ENCODE measurements around the gene NCKAP5L.
"Not testable (repeated sequence)": the region's sequence is repeated elsewhere in the genome, so short reads cannot be mapped to it uniquely, and the experiment has no call there.

Gene NCKAP5L

GRCh38 chr12:49865782-49866135 is 37.5 kb upstream of the NCKAP5L start:
- in situ Hi-C loops (cut with MboI; ENCODE audit: low pct_unique_long_range_greater_than_20kb, low sequenced_read_pairs): no loop called here
- no peak for DNase-seq

DNA sequence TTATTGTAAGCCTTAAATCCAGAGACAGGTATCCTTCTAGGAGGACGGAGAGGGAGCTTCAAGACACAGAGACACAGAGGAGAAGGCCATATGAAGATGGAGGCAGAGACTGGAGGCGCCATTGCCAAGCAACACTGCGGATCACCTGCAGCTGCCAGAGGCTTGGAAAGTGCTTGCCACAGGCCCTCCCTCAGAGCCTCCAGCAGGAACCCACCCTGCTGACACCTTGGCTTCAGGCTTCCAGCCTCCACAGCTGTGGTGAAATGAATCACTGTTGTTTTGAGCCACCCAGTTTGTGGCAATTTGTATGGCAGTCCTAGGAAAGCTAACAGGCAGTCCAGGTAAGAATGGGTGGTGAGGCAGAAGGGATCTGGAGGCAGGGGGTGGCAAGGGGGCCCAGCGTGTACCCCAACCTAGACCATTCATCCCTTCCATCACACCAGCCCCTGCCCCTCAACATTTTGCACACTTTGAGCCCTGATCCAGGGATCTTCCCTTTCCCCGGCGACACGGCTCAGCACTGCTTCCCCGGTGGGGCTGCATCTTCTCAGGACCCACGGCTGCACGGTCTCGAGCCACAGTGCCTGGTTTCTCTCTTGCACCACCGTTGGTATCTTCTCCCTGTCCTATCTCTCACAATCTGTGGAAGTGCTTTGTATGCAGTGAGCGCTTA is 37.0 kb upstream of the NCKAP5L start:
- no peak for DNase-seq
- in situ Hi-C loops (cut with MboI; ENCODE audit: low pct_unique_long_range_greater_than_20kb, low sequenced_read_pairs): no loop called here

- DNase-seq: no peak
- in situ Hi-C loops (cut with MboI; ENCODE audit: low pct_unique_long_range_greater_than_20kb, low sequenced_read_pairs): no loop called here
Observed at GRCh38 chr12:49864798-49865090, 36.5 kb upstream of the NCKAP5L start.

DNA sequence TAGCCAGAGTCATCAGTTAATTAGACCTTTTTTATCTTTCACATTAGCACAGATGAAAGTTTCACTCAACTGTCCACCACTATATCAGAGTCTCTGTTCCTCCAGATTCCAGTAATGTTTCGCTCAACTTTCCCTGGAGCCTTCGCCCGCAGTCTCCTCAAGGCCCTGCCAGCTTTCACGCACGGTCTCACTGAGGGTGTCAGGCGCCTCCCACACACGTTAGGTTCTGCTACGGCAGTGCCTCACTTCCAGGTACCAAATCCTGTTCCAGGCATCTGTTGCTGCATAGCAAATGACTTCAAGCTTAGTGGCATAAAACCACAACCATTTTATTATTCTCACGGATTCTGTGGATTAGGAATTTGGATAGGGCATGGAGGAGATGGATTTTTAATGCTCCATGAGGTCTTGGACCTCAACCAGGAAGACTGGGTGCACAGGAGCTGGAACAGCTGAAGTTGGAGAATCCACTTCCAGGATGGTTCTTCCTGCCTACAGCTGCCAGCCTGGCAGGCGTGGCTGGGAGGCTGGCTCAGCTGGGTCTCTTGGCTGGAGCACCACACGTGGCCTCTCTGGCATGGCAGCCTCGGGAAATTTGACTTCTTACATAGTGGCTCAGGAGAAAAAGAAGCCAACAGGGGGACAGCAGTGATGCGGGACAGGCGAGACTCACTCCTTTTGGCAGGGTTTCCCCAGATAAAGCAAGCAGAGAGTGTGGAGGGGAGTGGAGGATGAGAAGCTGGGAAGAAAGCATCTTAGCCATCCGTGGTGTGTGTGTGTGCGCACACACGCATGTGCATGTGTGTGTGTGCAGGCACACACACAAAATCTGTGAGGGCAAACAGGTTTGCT is 36.0 kb upstream of the NCKAP5L start:
- in situ Hi-C loops (cut with MboI; ENCODE audit: low pct_unique_long_range_greater_than_20kb, low sequenced_read_pairs): no loop called here

DNA sequence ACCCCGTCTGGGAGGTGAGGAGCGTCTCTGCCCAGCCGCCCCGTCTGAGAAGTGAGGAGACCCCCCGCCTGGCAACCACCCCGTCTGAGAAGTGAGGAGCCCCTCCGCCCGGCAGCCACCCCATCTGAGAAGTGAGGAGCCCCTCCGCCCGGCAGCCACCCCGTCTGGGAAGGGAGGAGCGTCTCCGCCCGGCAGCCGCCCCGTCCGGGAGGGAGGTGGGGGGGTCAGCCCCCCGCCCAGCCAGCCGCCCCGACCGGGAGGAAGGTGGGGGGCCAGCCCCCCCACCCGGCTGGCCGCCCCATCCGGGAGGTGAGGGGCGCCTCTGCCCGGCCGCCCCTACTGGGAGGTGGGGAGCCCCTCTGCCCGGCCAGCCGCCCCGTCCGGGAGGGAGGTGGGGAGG is 32.7 kb upstream of the NCKAP5L start:
- in situ Hi-C loops (cut with MboI; ENCODE audit: low pct_unique_long_range_greater_than_20kb, low sequenced_read_pairs); DNase-seq: not testable (repeated sequence)

More for the DNA sequence above, 36.0 kb upstream of the NCKAP5L start:
- DNase-seq: no peak

DNA sequence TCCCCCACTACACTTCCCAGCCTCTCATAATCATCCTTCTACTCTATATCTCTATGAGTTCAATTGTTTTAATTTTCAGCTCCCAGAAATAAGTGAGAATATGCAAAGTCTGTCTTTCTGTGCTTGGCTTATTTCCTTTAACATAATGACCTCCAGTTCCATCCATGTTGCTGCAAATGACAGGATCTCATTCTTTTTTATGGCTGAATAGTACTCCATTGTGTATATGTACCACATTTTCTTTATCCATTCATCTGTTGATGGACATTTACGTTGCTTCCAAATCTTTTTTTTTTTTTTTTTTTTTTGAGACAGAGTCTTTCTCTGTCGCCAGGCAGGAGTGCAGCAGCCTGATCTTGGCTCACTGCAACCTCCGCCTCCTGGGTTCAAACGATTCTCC is 27.7 kb upstream of the NCKAP5L start:
- in situ Hi-C loops (cut with MboI; ENCODE audit: low pct_unique_long_range_greater_than_20kb, low sequenced_read_pairs): not testable (repeated sequence)

DNA sequence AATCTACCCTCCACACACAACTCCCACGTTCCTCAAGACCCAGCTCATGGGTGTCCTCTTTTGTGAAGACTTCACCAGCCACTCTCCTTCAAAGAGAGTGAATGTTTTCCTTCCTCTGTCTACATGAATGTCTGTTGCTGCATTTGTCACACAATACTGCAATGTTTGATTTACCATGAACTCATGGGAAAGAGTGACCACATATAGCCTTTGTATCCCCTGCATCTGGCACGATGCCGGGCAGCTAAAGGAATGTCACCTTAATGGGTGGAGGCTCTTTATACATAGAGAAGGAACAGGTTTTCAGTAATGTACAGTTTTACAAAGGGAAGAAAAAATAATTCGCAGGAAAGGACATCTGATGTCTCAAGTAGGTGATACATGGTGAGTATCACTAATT is 26.8 kb upstream of the NCKAP5L start:
- no peak for DNase-seq
- in situ Hi-C loops (cut with MboI; ENCODE audit: low pct_unique_long_range_greater_than_20kb, low sequenced_read_pairs): no loop called here

More for the DNA sequence above, 27.7 kb upstream of the NCKAP5L start:
- not testable (repeated sequence) for DNase-seq

GRCh38 chr12:49853671-49854070 is 25.5 kb upstream of the NCKAP5L start:
- in situ Hi-C loops (cut with MboI; ENCODE audit: low pct_unique_long_range_greater_than_20kb, low sequenced_read_pairs): no loop called here
- no peak for DNase-seq

DNA sequence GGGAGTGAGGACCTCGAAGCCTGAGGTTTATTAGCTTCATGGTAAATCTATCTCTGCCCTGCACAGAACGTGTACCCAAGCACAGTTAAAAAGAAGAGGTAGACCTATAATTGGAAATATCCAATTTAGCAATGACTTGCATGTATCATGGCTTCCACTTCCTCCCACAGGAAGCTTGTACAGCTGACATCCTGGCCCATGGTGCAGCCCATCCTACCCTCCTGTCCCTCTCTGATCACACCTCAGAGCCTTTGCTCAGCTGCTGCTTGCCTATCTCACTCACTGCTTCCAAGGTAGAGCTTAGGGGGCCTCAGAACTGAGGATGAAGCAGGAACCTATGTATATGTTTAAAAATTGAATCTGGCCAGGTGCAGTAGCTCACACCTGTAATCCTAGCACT is 18.9 kb upstream of the NCKAP5L start:
- in situ Hi-C loops (cut with MboI; ENCODE audit: low pct_unique_long_range_greater_than_20kb, low sequenced_read_pairs): no loop called here
- no peak for DNase-seq

- in situ Hi-C loops (cut with MboI; ENCODE audit: low pct_unique_long_range_greater_than_20kb, low sequenced_read_pairs): no loop called here
- DNase-seq: no peak
Observed at GRCh38 chr12:49846032-49846431, 17.8 kb upstream of the NCKAP5L start.

DNA sequence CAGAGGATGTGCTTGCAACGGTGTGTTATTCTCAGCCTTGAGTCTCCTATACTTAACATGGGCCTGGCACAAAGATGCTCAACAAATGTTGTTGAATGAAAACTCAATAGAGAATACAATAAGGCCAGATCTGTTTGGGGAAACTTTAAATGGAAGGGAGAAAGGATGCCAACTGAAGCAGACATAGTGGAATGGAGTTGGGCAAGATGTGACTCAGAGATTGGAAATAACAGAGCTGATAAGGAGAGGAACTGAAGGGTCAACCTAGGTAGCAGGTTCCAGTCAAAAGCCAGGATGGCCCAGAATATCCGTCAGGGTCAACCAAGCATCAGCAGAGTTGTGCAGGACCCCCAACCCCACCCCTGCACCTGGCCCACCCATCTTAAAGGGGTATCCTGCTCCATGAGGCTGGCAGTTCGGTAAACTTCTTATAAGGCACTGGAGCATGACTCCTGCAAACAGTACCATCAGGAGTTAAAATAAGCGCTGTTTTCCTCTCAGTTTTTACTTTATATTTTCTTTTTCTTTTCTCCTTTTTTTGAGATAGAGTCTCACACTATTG is 15.7 kb upstream of the NCKAP5L start:
- in situ Hi-C loops (cut with MboI; ENCODE audit: low pct_unique_long_range_greater_than_20kb, low sequenced_read_pairs): no loop called here
- no peak for DNase-seq

DNA sequence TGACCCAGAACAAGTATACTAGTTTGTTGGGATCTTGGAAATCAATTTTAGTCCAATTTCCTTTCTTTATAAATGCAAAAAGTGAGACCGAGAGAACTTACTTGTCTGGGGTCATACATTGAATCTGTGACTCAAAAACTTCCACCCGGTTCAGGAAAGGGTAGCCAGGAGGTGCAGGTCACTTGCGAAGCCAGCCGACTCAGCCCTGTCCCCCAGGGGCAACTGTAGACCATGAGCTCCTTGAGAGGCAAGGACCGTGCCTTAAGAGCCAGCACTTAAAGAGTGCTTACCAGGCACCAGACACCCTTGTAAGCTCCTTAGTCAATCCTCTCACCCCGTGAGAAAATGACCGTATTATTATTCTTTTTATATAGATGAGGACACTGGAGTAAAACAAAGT is 15.2 kb upstream of the NCKAP5L start:
- in situ Hi-C loops (cut with MboI; ENCODE audit: low pct_unique_long_range_greater_than_20kb, low sequenced_read_pairs): no loop called here
- DNase-seq: no peak

GRCh38 chr12:49842519-49843352 is 14.5 kb upstream of the NCKAP5L start, which contains the start of gene BCDIN3D:
TSS of gene BCDIN3D (minus strand) at chr12:49843106. CDS start at chr12:49843087, 19 bp downstream.
- in situ Hi-C loops (cut with MboI; ENCODE audit: low pct_unique_long_range_greater_than_20kb, low sequenced_read_pairs): no loop called here
- peak; percentile 94 for DNase-seq

- DNase-seq: peak; percentile 82
- in situ Hi-C loops (cut with MboI; ENCODE audit: low pct_unique_long_range_greater_than_20kb, low sequenced_read_pairs): no loop called here
Observed at GRCh38 chr12:49838973-49839633, 10.9 kb upstream of the NCKAP5L start.

DNA sequence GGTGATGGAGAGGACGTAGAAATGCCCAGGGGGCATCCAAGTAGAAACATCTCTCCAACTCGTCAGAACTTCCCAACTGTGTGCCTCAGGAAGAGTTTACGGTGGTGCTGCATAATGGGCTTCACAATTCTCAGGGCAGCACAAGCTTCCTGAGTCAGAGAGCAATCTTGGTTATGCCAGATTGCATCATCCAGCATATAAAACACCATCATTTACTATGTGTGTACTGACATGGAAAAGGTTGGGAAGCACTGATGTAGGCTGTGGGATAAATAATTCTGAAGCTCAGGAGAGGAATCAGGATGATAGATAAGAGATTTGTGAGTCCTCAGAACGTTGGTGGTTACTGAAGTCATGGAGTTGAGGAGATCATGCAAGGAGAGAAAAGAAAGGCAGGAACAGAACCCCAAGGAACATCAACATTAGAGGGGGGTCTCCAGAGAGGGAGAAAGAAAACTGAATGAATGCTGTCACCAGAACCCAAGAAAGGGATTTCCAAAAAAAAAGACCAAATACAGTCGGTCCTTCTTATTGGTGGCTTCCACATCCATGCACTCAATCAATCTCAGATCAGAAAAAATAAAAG is 4.7 kb upstream of the NCKAP5L start:
- in situ Hi-C loops (cut with MboI; ENCODE audit: low pct_unique_long_range_greater_than_20kb, low sequenced_read_pairs): no loop called here
- no peak for DNase-seq

- in situ Hi-C loops (cut with MboI; ENCODE audit: low pct_unique_long_range_greater_than_20kb, low sequenced_read_pairs): no loop called here
- DNase-seq: no peak
Observed at GRCh38 chr12:49831717-49832116, 3.5 kb upstream of the NCKAP5L start.

DNA sequence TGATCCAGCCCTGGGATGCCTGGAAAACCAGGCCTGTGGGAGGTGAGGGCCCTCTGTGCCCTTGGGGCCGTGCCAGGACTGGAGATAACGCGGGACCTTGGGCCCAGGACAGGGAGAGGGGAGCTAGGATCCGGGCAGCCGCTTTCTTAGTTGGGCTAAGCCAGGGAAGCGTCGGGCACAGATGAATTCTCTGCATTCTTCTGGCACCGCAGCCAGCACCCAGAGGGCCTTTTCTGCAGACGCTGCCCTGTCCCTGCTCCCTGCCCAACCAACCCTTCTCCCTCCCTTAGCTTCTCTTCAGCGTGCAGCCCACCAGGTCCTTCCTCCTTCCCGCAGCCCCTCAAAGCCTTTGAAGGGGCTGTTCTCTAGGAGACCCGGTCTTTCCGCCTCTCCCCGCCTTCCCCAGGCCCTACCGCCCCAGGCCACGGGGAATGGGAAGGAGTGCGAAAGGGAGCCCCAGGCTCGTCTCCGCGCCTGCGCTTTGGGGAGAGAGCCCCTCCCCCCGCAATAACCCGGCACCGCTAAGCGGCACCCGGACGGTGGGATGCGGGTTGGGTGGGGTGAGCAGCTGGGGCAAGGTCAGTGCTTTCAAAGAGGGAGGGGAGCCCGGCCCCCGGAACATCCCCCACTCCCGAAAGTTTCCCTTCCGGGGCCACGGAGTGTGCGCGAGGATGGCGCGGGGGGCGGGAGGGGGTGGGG is 663 bp downstream of the NCKAP5L start:
- peak; percentile 67 for DNase-seq

DNA sequence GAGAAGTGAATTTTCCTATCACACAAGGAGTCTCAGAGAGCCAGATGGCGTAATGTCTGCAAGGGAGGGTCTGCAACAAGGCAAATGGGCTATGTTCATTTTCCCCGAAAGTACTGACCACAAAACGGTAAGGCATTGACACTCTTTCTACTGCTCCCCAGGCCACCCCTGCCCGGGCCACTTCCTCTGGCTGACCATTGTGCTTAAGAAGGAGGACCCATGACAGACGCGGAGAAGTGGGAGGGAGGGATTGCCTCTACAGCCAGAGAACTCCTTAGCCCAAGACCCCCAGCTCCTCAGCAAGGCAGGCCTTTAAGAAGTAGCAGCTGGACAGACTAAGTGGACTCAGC is 1.2 kb downstream of the NCKAP5L start:
- DNase-seq: no peak
- in situ Hi-C loops (cut with MboI; ENCODE audit: low pct_unique_long_range_greater_than_20kb, low sequenced_read_pairs): no loop called here

More for the DNA sequence above, 663 bp downstream of the NCKAP5L start:
- in situ Hi-C loops (cut with MboI; ENCODE audit: low pct_unique_long_range_greater_than_20kb, low sequenced_read_pairs): no loop called here
